HG02970 (cell line): ENCODE results near the gene ZFYVE28.
"Not testable (repeated sequence)": the region's sequence is repeated elsewhere in the genome, so short reads cannot be mapped to it uniquely, and the experiment has no call there.

Experiments
- ATAC-seq: cut with Tn5 transposase; IDR thresholded peaks from one replicate; pipeline ENCODE4 v1.9.1; 2021; ENCODE audit warnings: mild to moderate bottlenecking, moderate library complexity, moderate number of reproducible peaks; ENCODE audit not compliant: unreplicated experiment, low FRiP score

Gene ZFYVE28

GRCh38 chr4:2417765-2418649 lies at the start of gene ZFYVE28:
Gene ZFYVE28 (minus strand): TSS chr4:2418645. CDS start chr4:2418323, 322 bp downstream.
- ATAC-seq = peak; percentile 7

GRCh38 chr4:2465544-2465943 lies 47.1 kb upstream of the ZFYVE28 start:
- not testable (repeated sequence) for ATAC-seq

- no peak for ATAC-seq
These were observed 46.6 kb upstream of the ZFYVE28 start for GRCh38 chr4:2465032-2465431.

- no peak for ATAC-seq
These were observed 44.7 kb upstream of the ZFYVE28 start for GRCh38 chr4:2462992-2463762.

- ATAC-seq = no peak
These were observed 44.0 kb upstream of the ZFYVE28 start for GRCh38 chr4:2462218-2462991.

GRCh38 chr4:2461246-2461960 lies 43.0 kb upstream of the ZFYVE28 start:
- no peak for ATAC-seq

GRCh38 chr4:2459589-2460349 lies 41.3 kb upstream of the ZFYVE28 start:
- ATAC-seq = no peak

- no peak for ATAC-seq
These were observed 40.4 kb upstream of the ZFYVE28 start for GRCh38 chr4:2458546-2459491.

GRCh38 chr4:2457481-2458295 lies 39.2 kb upstream of the ZFYVE28 start:
- no peak for ATAC-seq

- ATAC-seq = no peak
These were observed 33.7 kb upstream of the ZFYVE28 start for GRCh38 chr4:2451821-2452785.

GRCh38 chr4:2451036-2451520 lies 32.6 kb upstream of the ZFYVE28 start:
- no peak for ATAC-seq

GRCh38 chr4:2450394-2451035 lies 32.1 kb upstream of the ZFYVE28 start:
- no peak for ATAC-seq

- ATAC-seq = no peak
These were observed 31.3 kb upstream of the ZFYVE28 start for GRCh38 chr4:2449511-2450392.

- no peak for ATAC-seq
These were observed 30.6 kb upstream of the ZFYVE28 start for GRCh38 chr4:2449051-2449450.

- no peak for ATAC-seq
These were observed 30.1 kb upstream of the ZFYVE28 start for GRCh38 chr4:2448589-2448988.
